Measurements from ENCODE around the gene ADGRB2.

ADGRB2 gene

DNA sequence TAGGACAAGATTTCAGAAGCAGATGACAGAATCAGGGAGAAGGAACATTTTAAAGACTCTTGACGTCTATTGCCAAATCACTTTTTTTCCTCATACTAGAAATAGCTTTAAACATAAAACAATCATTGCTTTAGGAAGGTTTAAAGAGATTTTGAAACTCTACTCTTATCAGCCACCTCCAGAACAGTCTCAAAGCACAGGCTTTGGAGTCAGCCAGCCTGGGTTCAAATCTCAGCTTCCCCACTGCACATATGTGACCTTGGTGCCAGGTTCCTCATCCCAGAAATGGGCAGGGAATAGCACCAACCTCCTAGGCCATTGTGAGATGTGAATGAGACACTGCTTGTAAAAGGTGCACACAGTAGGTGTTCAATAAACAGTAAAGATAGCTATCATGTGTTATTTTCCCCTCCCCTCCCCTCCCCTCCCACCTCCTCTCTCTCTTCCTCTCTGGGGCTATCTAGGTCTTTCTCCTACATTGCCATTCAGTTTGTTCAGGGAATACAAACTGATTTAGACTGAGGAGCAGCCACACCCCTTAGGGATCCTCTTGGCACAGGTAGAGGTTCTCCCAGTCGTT lies 31.0 kb upstream of the ADGRB2 start:
- no peak for DNase-seq (ENCODE audit: low read depth in 2 of 2)

DNA sequence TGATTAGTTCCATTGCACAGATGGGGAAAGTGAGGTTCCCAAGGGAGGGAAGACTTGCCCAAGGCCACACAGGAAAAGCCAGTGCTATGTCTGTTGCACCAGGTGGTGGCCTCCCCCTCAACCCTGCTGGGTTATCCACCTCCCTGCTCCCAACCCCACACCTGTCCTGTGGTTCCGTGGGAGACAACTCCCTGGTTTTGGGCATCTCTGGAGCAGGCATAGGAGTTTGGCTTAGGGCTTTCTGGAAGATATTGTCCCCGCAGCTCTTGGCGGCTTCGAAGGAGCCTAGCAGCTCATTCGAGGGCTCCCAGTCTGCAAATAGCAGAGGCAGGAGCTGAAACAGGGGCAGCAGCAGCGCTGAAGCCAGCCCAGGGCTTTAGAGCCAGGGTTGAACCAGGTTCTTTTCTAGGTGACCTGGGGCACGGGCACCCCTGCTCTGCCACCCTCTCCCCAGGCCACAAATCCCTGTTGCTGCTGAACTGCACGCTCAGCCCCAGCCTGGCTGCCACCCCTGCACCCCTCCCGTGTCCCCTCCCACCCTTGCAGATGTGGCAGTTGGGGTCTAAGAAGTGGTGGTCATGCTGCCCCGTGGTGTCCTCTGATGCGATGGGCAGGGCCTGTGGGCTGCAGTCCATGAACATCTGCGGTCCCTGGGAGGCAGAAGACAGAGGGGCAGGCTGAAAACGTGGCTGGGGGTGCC lies 29.6 kb upstream of the ADGRB2 start:
- no peak for DNase-seq (ENCODE audit: low read depth in 2 of 2)

DNA sequence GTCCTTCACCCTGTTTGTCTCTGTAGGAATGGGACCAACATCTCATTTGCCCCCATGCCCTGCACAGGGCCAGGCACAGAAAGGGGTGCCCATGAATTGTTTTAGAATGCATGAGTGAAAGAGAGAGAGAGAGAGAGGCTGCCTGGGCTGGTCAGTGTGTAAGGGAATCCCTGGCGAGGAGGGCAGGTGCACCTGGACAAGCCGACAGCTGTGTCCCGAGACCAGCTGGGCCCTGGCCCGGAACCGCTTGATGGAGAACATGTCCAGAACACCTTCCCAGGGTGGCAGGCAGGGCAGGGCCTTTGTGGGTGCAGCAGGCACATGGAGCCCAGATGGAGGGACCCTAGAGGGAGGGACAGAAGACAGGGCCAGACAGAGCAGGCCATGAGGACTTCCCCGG lies 28.9 kb upstream of the ADGRB2 start:
- DNase-seq (ENCODE audit: low read depth in 2 of 2): no peak

DNA sequence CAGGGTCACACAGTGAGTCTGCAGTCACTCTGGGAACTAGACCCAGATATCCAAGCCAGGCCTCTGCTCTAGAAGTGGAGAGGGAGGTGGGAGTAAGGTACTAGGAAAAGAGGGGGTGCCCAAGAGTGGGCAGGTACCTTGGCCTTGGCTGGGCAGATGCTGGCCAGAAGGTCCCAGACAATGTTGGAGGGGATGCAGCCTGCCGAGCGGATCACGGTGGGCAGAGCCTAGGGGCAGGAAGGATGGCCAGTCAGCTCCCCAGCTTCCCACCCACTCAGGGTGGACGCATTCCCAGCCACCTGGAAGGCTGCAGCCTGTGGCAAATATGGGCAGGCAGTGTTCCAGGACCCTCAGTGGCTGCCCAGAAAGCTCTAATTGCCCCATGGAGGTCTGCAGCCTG lies 28.4 kb upstream of the ADGRB2 start:
- no peak for DNase-seq (ENCODE audit: low read depth in 2 of 2)

DNA sequence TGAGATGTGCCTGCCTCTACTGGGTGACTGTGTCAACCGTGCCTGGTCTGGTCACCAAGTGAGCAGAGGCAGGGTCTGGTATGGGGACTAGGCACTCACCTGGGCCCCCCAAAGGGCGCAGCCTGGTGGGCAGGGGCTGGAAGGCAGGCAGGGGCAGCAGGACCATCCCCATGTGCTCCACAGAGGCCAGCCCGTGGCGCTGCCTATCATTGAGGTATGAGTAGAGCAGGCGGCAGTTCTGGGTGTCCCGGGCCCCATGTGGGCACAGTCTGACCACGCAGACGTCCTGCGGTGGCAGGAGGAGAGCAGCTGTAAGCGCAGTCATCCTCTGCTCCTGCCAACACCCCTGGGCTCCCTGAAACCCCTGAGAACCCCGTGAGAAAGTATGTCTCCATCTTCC lies 28.0 kb upstream of the ADGRB2 start:
- DNase-seq (ENCODE audit: low read depth in 2 of 2): no peak

DNA sequence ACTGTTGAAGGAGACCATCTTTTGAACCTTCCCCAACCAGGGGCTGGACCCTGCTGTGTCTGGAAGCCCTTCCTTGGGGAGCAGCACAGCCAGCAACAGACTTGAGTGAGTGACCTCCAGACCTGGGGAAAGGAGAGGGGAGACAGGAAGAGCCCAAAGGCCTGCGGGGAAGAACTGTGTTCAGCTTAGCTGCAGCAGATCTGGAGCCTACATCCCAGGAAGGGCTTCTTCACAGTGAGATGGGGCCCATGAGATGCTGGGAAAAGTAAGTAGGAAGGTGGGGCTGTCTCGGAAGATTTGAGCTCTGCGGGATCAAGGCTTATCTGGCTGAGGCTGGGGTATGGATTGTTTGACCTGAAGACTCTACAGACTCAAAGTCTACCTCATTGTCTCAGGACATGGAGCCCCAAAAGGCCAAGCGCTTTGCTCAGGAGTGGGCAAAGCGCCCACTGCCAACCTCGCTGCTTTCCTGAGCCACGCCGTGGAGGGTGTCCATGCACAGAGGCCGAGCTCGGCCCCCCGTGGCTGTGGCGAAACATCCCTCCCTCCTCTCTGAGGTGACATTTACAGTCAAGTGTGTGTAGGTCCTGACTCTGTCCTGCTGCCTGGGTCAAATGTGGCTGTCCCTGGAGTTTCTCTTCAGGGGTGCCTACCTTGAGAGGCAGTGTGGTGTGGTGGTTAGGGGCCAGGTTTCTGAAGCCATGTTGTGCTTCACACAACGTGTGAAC lies 27.2 kb upstream of the ADGRB2 start:
- DNase-seq (ENCODE audit: low read depth in 2 of 2): no peak

DNA sequence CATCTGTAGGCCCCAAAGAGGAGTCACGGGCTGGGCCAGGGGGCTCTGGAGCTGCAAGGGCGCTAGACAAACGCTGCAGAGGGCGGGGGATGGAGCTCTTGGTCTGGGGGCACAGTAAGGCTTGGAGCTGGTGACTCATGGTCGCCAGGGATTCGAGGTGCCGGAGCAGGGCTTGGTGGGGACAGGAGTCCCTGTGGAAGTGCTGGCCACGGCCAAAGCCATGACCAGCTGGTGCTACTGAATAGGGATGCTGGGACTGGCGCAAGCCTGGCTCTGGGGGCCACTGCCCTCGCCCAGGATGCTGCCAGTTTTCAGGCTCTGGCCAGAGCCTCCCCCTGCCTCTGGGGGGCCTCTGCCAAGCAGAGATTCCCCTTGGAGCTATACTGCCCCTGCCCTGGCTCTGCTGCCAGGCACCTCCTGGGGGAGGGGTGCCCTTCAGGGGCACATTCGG lies 26.5 kb upstream of the ADGRB2 start:
- DNase-seq (ENCODE audit: low read depth in 2 of 2): no peak

DNA sequence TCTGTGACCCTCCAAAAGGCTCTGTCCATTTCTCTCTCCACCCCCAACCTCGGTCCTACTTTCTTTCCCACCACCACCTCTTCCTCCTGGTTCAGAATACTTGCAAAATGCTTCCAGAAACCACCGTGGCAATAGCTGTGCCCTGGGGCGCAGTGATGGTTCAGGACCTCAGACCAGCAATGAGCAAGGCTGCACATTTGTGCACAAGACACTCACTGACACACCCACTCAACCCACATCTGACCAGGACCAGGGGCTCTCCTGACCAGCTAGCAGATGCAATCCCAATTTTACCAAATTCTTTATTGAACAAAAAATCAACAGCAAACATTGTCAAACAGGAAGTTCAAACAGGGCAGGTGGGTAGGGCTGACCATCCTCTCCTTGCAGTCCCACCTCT lies 26.0 kb upstream of the ADGRB2 start:
- DNase-seq (ENCODE audit: low read depth in 2 of 2): no peak

DNA sequence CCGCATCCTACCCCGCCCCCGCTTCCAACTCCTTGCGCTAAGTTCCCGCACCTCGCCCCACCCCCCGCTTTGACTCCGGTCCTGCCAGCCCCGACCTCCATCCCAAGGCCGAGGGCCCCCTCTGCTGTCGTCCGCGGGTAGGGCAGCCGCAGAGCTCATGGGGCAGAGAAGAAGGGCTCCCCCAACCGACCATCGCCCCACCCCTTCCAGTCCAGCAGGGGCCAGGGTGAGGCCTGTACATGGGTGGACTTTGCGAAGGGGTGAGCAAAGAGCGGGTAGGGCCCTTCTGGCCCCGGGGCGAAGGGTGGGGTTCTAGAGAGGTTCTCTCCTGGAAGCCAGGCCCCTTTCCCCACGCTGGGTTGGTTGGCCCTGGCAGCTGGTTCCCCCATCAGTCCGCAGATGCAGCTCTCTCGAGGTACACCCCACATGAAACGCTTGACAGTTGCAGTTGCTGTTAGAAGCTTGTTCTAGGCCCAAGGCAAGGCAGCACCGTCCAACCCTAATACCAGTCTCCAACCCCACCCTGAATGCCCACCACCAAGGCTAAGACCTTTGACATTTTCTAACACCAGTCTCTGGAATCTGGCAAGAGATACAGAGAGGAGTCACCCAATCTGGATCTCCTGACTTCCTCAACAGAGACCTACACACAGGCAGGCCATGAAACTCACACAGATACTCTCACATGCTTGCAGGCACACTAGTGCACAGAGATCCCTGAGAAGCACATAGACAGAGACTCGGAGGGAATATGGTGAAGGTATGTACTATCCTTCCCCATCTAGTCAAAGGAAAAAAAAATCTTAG lies 25.3 kb upstream of the ADGRB2 start:
- peak; percentile 66 to 71 for DNase-seq (ENCODE audit: low read depth in 2 of 2)

DNA sequence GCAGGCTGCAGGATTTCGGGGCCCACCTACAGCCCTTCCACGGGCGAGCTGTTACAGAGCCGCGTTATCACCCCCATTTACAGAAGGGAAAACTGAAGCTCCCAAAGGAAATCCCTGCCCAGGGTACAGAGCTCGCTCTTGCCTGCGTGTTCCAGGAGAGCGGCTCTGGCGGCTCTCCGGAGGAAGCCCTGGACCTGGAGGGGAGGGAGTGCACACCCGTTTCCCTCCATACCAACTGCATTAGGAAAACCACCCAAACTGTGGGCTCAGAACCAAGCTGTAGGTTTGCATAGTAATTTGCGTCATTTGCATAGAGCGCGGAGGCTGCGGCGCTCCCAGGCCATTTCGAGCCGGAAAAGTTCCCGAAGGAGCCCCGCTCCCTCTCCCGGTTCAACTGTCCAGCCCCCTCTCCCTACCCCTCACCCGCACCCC lies 24.7 kb upstream of the ADGRB2 start:
- peak; percentile 52 to 56 for DNase-seq (ENCODE audit: low read depth in 2 of 2)

DNA sequence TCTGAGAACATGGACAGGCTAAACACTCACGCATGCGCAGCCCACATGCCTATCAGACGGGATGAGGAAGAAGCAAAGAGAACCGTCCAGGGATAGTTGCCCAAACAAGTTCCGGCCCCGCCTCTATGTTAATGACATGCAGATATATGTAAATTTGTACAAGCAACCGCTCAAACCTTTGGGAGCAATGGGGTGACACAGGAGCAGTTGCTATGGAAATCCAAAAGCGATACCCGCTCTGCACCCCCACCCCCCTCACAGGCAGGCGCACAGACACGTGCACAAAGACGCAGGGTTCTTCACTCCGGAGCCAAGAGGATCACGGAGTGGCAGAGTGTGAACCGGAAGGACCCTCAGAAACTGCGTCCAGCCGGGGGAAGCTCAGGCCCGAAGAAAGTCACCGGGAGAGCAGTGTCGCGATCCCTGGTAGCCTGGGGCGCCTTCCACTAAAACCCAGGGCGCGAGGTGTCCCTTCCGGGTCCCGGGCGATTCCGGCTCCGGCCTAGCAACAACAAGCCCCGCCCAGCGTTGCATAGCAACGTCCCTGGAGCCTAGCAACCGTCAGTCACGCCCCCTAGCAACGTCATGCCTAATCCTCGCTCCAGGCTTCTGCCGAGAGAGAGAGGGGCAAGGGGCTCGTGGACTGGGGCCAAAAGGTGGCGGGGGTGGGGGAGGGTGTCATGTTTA lies 24.1 kb upstream of the ADGRB2 start:
- DNase-seq (ENCODE audit: low read depth in 2 of 2): peak; percentile 72

DNA sequence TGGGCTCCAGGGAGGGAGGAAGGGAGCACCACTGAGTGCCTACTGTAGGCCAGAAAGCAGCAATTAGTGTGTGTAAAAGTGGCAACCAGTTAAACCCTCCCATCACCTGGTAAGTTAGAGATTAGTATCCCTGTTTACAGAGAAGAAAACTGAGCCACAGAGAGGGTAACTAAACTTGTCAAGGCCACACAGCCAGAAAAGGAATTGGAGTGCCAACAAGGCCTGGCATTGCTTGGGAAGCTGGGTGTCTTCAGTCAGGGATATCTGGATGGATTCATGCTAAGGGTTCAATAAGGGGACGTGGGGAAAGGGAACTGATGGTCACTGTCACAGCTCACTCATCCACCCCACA lies 23.6 kb upstream of the ADGRB2 start:
- DNase-seq (ENCODE audit: low read depth in 2 of 2): no peak

DNA sequence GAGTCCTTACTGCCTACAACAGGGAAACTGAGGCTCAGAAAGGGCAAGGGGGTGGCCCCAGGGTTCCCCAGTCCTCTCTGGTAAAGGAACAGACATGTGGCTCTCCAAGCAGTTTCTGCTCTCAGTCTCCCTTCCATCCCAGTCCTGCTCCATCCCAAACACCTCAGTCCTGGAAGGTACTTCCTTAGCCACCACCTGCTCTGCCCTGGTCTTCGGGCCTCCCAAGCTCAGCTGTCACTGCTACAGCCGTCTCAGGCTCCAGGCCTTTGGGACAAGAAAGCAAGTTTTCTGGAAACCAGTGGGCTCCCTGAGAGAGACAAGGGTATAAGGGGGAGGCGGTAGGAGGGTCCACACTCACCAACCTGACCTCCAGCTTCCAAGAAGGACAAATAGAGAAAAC lies 23.1 kb upstream of the ADGRB2 start:
- DNase-seq (ENCODE audit: low read depth in 2 of 2): no peak

DNA sequence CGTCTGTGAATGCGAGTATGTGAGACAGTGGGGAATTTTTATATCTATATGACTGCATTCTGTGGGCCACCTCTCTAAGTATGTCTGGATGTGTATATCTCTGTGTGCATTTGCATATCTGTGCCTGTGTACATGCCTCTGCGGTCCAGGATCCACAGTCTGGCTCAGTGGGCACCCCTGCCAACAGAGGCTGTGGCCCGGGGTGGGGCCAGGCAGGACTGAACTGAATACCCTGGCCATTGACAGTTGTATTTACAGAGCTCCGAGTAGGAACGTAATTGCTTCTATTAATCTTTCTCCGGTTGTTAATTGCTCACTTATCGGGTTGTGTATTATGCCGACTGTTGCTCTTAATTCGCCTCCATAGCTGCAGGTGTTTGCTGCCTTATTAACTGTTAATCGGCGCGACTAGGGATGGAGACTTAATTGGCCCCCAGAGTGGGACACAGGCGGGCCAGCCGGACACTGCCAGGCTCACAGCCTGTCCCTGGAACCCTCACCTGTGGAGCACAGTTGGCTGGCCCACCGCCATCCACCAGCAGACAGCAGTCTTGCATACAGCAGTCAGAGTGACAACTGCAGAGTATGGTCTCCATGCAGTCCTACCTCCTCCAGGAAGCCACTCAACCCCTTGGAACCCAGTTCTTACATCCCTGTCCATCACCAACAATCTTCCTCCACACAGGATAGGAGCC lies 22.4 kb upstream of the ADGRB2 start:
- DNase-seq (ENCODE audit: low read depth in 2 of 2): no peak

DNA sequence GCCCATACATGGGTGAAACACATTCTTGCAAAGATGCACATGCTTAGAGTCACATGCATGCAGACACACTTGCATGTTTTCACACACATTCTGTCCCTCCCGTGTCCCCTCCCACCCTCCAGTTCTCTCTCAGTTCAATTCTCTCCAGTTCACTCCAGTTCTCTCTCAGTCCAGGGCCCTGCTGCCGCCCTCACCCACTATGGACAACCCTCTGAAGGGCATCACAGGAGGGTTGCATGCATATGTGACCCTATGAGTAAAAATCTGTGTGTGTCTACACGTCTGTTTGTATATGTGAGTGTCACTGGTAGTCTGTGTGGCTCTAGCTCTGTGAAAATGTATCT lies 21.8 kb upstream of the ADGRB2 start:
- no peak for DNase-seq (ENCODE audit: low read depth in 2 of 2)

DNA sequence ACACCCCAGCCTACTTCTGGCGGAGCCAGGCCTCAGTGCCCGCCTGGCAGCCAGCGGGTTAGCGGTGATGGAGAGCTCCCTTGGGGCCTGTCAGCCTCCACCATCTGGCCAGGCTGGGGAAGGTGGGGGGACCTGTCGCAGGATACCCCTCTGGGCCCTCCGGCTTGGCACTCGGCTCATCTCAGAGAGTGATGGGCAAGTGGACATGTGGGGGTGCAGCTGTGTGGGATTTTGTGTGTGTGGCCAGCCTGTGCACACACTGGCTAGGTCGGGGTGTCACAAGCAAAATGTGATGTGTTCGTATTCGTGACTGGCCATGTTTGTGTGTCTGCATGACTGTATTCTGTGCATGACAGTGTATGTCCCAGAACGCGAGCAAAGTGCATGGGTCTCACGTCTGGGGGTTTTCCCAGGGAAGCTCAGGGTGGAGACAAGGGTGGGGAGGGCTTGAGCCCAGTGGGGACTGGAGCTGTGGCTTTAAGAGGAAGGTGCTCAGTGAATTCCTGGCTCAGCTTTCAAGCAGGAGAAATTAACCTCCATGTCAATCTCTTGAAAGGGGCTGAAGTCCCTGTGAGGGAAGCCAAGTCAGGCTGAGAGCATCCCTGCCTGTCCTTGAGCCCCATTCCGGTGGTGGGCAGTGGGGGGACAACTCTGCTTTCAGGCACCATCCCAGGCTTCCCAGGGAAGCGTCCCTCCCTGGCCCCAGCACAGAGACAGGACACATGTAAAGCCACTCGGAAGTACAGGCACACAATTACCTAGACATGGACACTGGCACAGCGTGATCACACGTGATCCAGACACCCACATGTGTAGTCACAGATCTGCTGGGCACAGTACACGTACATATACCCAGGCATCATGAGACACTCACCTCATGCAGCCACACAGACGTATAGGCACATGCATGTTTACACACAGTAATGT lies 21.1 kb upstream of the ADGRB2 start:
- DNase-seq (ENCODE audit: low read depth in 2 of 2): no peak

DNA sequence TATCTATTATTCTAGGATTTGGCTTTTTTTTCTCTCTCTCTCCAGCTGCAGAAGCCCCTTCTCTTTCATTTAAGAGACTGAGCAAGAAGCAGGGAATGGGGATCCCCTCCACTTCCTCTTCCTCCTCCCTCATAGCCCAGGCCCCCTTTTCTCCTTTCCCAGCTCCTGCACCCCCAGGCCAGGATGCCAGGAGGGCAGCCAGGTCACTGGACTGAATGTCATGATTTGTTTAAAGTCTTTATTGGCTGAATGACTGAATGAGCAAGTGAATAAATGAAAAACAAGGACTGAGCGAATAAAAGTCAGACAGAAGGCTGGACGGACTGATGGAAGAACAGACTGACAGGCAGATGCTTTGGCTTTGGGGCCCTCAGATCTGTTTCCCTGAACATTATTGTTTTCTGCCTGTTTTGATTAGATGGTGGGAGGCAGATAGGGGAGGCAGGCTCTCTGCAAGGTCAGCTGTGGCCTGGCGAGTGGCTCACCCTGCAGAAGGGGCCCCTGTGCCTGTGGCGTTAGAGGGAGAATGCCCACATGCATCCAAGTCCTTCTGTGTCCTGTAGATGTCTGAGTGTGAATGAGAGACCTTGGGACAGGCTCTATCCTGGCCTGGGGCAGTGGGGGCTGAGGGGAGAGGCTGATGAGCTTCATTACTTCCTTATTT lies 20.3 kb upstream of the ADGRB2 start:
- no peak for DNase-seq (ENCODE audit: low read depth in 2 of 2)

DNA sequence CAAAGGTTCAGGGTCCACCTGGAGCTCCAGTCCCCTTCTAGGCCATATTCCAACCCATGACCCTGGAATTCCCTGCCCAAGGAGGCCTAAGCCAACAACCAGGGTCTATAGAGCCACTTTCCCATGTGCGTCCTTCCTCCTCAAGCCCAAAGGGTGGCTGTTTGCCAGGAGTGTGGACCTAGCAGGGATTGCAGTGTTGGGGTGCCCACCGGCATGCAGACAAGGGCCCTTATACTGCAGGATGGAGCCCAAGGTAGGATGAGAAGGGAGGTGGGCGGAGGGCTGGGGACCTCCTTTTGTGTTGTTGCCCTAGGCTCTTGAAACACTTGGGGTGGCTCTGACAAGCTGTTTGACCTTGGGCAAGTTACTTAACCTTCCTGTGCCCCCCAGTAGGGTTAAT lies 19.7 kb upstream of the ADGRB2 start:
- DNase-seq (ENCODE audit: low read depth in 2 of 2): no peak
